ENCODE data around the gene PACSIN2.

DNA sequence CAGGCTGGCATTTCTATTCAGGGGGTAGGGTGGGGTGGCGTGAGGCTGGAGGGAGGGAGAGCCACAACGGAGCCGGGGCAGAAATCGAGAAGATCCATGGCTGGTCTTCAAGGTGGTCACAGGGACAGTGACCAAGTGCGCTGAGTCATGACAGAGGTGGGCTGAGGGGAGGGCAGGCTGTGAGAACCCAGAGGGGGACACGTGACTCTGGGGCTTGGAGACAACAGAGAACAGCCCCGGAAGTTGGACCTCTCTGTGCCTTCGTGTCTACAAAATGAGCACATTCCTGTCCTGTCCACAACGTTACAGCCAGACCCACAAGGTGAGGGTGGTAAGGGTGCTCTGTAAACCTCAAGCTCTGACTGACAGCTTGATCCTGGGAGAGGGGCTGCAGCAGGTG lies 122.8 kb downstream of the PACSIN2 start:
- TF ChIP-seq, protein P1, sequence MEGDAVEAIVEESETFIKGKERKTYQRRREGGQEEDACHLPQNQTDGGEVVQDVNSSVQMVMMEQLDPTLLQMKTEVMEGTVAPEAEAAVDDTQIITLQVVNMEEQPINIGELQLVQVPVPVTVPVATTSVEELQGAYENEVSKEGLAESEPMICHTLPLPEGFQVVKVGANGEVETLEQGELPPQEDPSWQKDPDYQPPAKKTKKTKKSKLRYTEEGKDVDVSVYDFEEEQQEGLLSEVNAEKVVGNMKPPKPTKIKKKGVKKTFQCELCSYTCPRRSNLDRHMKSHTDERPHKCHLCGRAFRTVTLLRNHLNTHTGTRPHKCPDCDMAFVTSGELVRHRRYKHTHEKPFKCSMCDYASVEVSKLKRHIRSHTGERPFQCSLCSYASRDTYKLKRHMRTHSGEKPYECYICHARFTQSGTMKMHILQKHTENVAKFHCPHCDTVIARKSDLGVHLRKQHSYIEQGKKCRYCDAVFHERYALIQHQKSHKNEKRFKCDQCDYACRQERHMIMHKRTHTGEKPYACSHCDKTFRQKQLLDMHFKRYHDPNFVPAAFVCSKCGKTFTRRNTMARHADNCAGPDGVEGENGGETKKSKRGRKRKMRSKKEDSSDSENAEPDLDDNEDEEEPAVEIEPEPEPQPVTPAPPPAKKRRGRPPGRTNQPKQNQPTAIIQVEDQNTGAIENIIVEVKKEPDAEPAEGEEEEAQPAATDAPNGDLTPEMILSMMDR (IDR thresholded peaks at IDR 0.05; ENCODE audit: low read depth, low read length, poor library complexity, severe bottlenecking): no peak
- TF ChIP-seq EZH2phosphoT487 (IDR thresholded peaks at IDR 0.05; ENCODE audit: borderline replicate concordance, low read length): no peak

Data from DOHH2 (cell line).